ENCODE results near the gene COL26A1. TPM values are rescaled to one million over a fixed set of nuclear protein-coding genes. Genes with fewer than 3 reads are reported as not detected.

COL26A1 gene
- total RNA-seq, 2 experiments from 2014 or later: not detected

DNA sequence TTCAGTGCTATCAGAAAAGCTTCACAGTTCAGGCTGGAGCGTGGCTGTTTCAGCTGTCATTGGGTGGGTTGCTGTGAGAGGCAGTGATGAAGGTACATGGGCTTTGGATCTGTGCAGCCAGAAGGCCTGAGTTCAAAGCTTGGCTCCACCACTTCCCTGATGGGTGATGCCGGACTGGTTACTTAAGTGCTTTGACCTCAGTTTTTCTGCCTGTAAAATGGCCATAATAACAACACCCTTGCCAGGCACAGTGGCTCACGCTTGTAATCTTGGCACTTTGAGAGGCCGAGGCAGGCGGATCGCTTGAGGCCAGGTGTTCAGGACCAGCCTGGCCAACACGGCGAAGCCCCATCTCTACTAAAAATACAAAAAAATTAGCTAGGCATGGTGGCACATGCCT lies 30.6 kb upstream of the COL26A1 start:
- Histone ChIP-seq H3K9me3 (ENCODE audit: low read length) (no peaks in the 10 kb centered on the region), H3K4me3 (ENCODE audit: low read depth, low read length, poor library complexity, severe bottlenecking) (no peak overlapping the region), H3K9me2 (ENCODE audit: insufficient read depth, low read length) (no peaks in the 10 kb centered on the region), H3K4me2 (ENCODE audit: low read length) (no peak overlapping the region), H3K4me1 (ENCODE audit: insufficient read depth, low read length, poor library complexity, severe bottlenecking) (no peaks in the 10 kb centered on the region), H3K27ac (ENCODE audit: low read depth, low read length, poor library complexity, severe bottlenecking) (no peak overlapping the region), H2AFZ (ENCODE audit: low read length) (no peak overlapping the region), H4K20me1 (ENCODE audit: insufficient read depth, low read length) (no peaks in the 10 kb centered on the region), H3K79me2 (ENCODE audit: insufficient read depth, low read depth, low read length) (no peaks in the 10 kb centered on the region), H3K36me3 (ENCODE audit: insufficient read depth, low read length) (no peaks in the 10 kb centered on the region)
- no peak for DNase-seq (ENCODE audit: low spot score)
- intact Hi-C loops (cut with micrococcal nuclease; ENCODE audit: unreplicated experiment): no loop called here
- CTCF ChIA-PET (ENCODE audit: unreplicated experiment): no interaction called here
- no TSS peak for BruUV-seq (replicated peaks)
- TF ChIP-seq EZH2phosphoT487 (IDR thresholded peaks at IDR 0.05; ENCODE audit: borderline replicate concordance, low read depth, low read length): no peak
- POLR2A ChIA-PET: no interaction called here

DNA sequence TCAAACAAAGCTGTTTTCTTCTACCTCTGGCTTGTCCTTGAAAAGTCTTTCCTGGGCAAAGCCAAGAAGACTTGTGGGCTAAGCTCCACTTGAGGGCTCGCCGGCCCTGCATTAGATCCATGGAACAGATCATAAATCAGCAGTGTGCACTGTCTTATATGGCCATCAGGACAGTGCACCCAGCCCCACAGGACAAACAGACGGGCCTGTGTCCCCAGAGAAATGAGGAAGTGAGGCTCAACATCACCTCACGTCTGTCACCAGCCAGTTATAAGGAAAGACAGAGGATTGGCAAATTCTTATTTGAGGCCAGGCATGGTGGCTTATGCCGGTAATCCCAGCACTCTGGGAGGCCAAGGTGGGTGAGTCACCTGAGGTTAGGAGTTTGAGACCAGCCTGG lies 28.8 kb upstream of the COL26A1 start:
- no TSS peak for BruUV-seq (replicated peaks)
- ChIA-PET CTCF (ENCODE audit: unreplicated experiment) (no interaction called here), POLR2A (interaction anchor here (0.7 to 1.1 kb wide), 2 partner anchors 12 to 229 kb away, joined by 4 to 6 read pairs; partner anchors contain the start of gene IFT22)
- Histone ChIP-seq H2AFZ (ENCODE audit: low read length) (no peak overlapping the region), H3K36me3 (ENCODE audit: insufficient read depth, low read length) (no peaks in the 10 kb centered on the region), H4K20me1 (ENCODE audit: insufficient read depth, low read length) (no peaks in the 10 kb centered on the region), H3K9me3 (ENCODE audit: low read length) (no peaks in the 10 kb centered on the region), H3K4me1 (ENCODE audit: insufficient read depth, low read length, poor library complexity, severe bottlenecking) (no peaks in the 10 kb centered on the region), H3K4me3 (ENCODE audit: low read depth, low read length, poor library complexity, severe bottlenecking) (no peak overlapping the region), H3K27ac (ENCODE audit: low read depth, low read length, poor library complexity, severe bottlenecking) (no peak overlapping the region), H3K4me2 (ENCODE audit: low read length) (no peak overlapping the region), H3K79me2 (ENCODE audit: insufficient read depth, low read depth, low read length) (no peaks in the 10 kb centered on the region), H3K9me2 (ENCODE audit: insufficient read depth, low read length) (no peaks in the 10 kb centered on the region)
- DNase-seq (ENCODE audit: low spot score): no peak
- no peak for TF ChIP-seq EZH2phosphoT487 (IDR thresholded peaks at IDR 0.05; ENCODE audit: borderline replicate concordance, low read depth, low read length)
- TF ChIP-seq, protein P1, sequence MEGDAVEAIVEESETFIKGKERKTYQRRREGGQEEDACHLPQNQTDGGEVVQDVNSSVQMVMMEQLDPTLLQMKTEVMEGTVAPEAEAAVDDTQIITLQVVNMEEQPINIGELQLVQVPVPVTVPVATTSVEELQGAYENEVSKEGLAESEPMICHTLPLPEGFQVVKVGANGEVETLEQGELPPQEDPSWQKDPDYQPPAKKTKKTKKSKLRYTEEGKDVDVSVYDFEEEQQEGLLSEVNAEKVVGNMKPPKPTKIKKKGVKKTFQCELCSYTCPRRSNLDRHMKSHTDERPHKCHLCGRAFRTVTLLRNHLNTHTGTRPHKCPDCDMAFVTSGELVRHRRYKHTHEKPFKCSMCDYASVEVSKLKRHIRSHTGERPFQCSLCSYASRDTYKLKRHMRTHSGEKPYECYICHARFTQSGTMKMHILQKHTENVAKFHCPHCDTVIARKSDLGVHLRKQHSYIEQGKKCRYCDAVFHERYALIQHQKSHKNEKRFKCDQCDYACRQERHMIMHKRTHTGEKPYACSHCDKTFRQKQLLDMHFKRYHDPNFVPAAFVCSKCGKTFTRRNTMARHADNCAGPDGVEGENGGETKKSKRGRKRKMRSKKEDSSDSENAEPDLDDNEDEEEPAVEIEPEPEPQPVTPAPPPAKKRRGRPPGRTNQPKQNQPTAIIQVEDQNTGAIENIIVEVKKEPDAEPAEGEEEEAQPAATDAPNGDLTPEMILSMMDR (conservative IDR thresholded peaks at IDR 0.05; ENCODE audit: low read length): no peak
- intact Hi-C loops (cut with micrococcal nuclease; ENCODE audit: unreplicated experiment): no loop called here

DNA sequence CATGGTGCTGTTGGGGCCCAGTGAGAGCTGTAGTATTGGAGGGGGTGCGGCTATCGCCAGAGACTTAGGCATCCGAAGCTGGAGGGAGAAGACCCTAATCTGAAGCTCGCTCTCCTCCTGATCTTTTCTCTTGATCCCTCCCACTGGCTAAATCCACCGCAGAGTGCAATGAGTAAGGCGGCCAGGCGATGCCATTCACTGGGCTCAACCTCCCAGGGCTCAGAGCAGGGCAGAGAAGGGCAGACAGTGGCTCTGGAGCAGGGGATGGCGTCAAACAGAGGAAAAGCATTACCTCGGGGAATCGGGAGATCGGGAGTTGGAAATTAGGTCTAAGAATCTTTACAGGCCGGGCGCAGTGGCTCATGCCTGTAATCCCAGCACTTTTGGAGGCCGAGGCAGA lies 22.3 kb upstream of the COL26A1 start:
- CTCF ChIA-PET (ENCODE audit: unreplicated experiment): interaction anchor here (0.7 kb wide), 1 partner anchor 842 kb away, joined by 3 read pairs; no protein-coding TSS in a partner anchor
- no TSS peak for BruUV-seq (replicated peaks)
- Histone ChIP-seq H3K9me3 (ENCODE audit: low read length) (no peaks in the 10 kb centered on the region), H2AFZ (ENCODE audit: low read length) (no peak overlapping the region), H3K79me2 (ENCODE audit: insufficient read depth, low read depth, low read length) (no peaks in the 10 kb centered on the region), H3K4me1 (ENCODE audit: insufficient read depth, low read length, poor library complexity, severe bottlenecking) (no peaks in the 10 kb centered on the region), H3K36me3 (ENCODE audit: insufficient read depth, low read length) (no peaks in the 10 kb centered on the region), H3K4me2 (ENCODE audit: low read length) (no peak overlapping the region), H3K9me2 (ENCODE audit: insufficient read depth, low read length) (no peaks in the 10 kb centered on the region), H4K20me1 (ENCODE audit: insufficient read depth, low read length) (no peaks in the 10 kb centered on the region), H3K27ac (ENCODE audit: low read depth, low read length, poor library complexity, severe bottlenecking) (no peak overlapping the region), H3K4me3 (ENCODE audit: low read depth, low read length, poor library complexity, severe bottlenecking) (no peak overlapping the region)
- TF ChIP-seq, protein P1 (conservative IDR thresholded peaks at IDR 0.05; ENCODE audit: low read length): no peak
- TF ChIP-seq EZH2phosphoT487 (IDR thresholded peaks at IDR 0.05; ENCODE audit: borderline replicate concordance, low read depth, low read length): no peak
- DNase-seq (ENCODE audit: low spot score): no peak
- intact Hi-C loops (cut with micrococcal nuclease; ENCODE audit: unreplicated experiment): no loop called here
- POLR2A ChIA-PET: interaction anchor here (0.6 to 0.7 kb wide), 2 partner anchors 39 to 92 kb away, joined by 3 to 4 read pairs; no protein-coding TSS in a partner anchor

All from OCI-LY7 (cell line).